NCI-H1436 (cell line): ENCODE data around the gene FNDC11.

Experiments used
- DNase-seq: peaks from one replicate; lab custom pipeline; 2025; lab: John Stamatoyannopoulos, UW

FNDC11 gene

DNA sequence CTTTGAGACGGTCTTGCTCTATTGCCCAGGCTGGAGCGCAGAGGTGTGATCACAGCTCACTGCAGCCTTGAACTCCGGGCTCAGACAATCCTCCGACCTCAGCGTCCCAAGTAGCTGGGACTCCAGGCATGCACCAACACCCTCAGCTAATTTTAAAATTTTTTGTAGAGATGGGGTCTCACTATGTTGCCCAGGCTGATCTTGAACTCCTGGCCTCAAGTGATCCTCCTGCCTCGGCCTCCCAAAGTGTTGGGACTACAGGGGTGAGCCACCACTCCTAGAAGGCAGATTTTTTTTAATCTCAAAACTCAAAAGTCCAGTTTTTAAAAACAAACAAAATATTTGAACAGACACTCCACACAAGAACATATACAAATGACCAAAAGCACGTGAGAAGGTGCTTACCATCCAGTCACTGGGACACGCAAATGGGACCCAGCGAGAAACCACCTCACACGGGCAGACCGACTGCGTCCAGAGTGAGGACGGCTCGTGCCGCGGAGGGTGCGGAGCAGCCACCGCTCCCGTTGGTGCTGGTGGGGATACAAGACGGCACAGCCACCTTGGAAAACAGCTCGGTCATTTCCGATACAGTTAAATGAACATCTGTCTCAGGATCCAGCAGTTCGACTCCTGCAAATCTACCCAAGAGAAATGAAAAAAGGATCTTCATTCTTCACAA is 28.6 kb downstream of the FNDC11 start:
- no peak for DNase-seq

DNA sequence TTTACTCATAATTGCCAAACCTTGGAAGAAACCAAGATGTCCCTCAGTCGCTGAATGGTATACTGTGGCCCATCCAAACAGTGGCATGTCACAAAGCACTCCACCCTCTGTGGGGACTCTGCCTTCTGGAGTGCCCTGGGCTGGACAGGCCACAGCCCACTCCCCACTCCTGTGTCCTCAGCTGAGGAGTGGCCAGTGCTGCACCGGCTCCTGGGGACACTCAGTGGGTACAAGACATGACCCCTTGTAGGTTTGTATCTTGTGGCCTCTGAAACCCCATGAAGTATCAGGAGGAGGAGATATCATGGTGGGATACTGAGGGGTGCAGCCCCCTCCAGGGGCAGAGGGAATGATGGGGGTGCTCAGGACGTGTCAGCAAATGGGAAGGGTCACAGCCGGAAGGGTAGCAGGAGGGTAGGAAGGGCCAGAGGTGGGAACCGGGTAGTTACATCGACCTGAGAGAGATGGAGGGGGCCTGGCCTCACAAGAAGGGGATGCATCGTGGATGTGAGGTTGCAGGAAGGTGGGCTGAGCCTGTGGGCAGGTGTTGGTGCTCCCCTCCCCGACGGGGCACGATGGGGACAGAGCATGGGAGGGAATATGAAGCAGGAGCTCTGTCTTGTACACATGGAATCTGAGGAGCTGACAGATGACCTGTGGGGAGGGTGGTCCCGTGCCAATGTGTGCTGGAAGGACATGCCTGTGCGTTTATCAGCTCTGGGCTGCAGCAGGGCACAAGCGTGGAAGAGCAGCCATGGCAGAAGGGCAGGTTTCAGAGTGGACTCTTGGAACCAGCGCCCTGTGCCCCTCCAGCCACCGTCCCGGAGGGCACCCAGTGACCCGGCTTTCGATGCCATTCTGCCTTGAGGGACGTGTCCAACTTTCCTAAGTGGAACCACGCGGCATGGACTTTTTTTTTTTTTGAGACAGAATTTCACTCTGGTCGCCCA is 31.9 kb downstream of the FNDC11 start:
- DNase-seq: no peak

DNA sequence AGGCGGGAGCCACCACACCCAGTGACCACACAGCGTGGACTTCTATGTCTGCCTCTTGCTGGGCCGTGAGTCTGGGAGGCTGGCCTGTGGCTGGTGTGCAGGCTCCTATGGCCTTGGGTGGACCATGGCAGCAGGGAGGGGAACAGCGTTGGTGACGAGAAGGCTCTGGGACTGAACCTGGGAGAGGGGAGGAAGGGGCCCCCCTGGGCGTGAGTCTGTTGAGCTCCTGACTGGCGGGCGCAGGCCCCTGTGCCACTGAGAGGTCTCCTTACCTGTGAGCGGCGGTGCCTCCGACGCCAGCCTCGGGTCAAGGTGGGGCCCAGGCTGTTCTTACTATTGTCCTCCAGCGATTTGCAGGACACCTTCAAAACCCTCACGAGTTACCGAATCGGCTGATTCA is 32.8 kb downstream of the FNDC11 start:
- no peak for DNase-seq

DNA sequence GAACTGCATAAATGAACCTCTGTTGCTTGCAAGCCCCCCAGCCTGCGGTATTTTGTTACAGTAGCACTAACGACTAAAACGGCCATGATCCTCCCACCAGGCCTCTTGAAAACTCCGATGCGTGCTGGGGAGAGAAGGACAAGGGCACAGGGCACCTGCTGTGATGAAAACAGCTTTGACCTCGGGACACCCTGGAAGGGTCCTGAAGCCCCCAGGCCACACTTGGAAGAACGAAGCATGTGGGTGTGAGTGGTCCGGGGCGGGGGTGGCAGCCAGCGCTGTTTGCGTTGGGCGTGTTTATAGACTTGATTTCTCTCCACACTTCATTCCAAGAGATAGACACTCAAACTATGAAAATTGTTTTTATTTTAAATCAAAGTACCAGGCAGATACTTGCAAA is 33.3 kb downstream of the FNDC11 start:
- DNase-seq: no peak

GRCh38 chr20:63587776-63588591 is 34.0 kb downstream of the FNDC11 start:
- no peak for DNase-seq

GRCh38 chr20:63588641-63589041 is 34.7 kb downstream of the FNDC11 start:
- no peak for DNase-seq

- no peak for DNase-seq
Measured at GRCh38 chr20:63589261-63590217, 35.6 kb downstream of the FNDC11 start.

- DNase-seq: no peak
Measured at GRCh38 chr20:63590218-63591146, 36.5 kb downstream of the FNDC11 start.

- DNase-seq: no peak
Measured at GRCh38 chr20:63591147-63591533, 37.2 kb downstream of the FNDC11 start.

DNA sequence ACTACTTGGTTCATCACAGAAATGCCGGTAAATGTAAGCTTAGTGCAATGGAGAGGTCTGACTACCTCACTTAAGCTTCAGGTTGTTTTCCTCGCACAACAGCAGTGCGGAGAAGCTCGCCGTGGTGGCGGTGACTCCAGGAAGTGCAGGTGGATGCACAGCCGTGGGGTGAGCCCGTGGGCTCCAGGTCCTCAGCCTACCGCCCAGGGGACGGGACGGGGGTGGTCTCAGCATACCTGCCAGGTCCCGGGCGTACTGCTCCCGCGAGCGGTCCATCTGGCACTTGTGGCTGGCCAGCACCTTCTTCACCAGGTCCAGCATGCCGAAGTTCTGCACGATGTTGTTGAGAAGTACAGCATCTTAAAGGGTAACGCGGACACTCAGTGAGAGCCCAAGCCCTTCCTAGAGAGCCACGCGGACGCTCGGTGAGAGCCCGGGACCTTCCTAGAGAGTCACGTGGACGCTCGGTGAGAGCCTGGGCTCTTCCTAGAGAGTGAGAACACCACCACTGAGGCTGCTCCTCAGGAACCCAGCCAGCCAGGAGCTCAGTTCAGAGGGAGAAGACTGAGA is 37.9 kb downstream of the FNDC11 start:
- DNase-seq: no peak

GRCh38 chr20:63592661-63593060 is 38.7 kb downstream of the FNDC11 start:
- no peak for DNase-seq

DNA sequence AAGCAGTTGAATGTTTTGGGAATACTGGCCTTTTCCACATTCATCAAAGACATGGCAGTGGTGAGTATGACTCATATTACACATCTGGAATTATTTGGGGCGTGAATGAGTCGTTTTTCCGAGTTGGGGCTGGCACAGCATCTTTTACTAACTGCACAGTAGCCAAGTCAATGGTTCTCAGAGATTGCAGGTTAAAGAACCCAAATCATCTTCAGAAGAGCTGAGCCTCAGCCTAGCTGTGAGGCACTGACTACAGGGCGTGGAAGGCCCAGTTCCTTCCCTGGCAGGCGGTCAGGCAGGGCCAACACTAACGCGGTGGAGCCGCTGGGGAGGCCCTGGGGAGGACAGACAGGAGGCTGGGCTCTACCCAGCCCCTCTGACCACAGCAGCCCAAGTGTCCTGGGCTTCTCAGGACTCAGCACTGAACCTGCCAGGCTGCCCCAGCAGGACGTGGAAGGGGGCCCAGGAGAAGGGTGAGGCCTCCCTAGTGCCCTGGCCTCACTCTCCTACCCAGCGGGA is 40.1 kb downstream of the FNDC11 start:
- DNase-seq: no peak

DNA sequence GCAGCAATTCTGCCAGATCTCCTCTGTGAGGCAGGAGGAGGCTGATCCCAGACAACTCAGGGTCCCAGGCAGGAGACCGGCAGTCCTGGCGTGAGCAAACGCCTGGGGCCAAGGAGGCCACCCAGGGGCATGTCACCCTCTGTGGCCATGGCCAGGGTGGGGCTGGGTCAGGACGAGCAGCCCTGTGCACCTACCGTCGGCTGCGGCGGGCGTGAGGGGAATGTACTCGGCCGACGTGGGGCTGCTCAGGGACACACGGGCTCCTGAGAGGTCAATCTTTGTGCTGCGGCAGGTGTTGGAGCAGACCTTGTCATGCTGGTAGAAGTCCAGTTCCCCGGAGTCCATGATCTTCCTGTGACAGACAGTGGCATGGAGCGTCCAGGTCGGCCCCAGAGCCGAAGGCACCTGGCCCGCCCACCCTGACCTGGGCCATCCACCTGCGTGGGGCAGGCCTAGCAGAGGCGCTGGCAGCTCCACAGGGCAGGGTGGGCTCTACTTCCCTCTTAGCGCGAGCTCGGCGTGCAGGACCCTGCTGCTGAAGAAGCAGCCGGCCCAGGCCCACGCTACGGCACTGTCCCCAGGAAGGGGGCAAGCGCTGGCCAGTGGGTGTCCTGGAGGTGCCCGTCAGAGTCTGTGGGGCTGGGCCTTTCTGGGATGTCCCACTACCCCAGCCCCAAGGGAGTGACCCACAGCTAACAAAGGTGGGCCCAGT is 41.6 kb downstream of the FNDC11 start:
- no peak for DNase-seq

GRCh38 chr20:63596423-63596822 is 42.5 kb downstream of the FNDC11 start:
- no peak for DNase-seq

DNA sequence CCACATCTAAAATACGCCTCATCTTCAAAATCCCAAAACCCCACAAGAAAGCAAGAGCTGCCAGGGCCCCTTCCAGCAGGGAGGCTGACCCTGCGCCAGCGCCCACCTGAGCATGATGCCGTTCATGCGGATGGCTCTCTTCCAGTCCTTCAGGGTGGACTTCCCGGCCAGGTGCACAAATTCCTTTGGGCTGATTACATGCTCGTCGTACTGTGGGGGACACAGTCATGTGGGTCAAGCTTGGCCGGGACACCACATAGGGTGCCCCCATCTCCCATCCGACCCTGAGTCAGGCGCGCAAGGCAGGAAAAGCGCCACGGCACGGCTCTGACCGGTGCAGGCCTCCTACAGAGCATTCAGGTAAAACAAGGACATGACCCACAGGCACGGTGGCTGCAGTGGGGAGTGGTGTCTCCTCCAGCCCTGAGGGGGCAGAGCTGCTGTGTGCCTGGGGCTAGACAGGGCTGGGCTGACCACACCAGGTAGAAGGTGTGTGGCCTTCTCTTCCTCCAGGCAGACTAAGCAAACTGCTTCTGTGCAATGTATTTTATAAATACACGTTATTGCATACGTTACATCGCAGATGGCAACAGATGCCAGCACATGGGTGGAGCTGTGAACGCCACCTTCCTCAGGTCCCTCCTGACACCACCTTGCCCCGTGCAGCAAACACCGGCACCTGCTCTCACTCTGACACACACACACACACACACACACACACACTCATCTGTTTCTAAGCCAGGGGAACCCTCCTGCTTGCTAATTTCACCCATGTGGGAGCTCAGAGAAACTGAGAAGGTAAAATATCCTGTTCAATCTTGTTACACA is 43.9 kb downstream of the FNDC11 start:
- no peak for DNase-seq

- no peak for DNase-seq
Measured at GRCh38 chr20:63598479-63599395, 44.8 kb downstream of the FNDC11 start.
